ENCODE data around the gene HRG.

GRCh38 chr3:186678604-186679003 is 12.8 kb downstream of the HRG start:
- TF ChIP-seq POLR2A (IDR thresholded peaks at IDR 0.05) (no peak), CTCF (IDR thresholded peaks at IDR 0.05) (no peak)
